AG04449 (cell line): Measurements from ENCODE around the gene LVRN.
"Not testable (repeated sequence)": the region's sequence is repeated elsewhere in the genome, so short reads cannot be mapped to it uniquely, and the experiment has no call there.

ENCODE experiments used
- CTCF ChIA-PET: fragments of 350-600 bp; formaldehyde crosslinking; extraction: SDS; loops from one replicate; lab custom pipeline; 2021; ENCODE audit warnings: antibody characterized with exemption; lab: Yijun Ruan, JAX
- POLR2A ChIA-PET: fragments of 400-600, 350-600 bp; formaldehyde crosslinking; extraction: SDS; loops from one replicate; lab custom pipeline; 2020; ENCODE audit warnings: antibody characterized with exemption, inconsistent platforms; lab: Yijun Ruan, JAX
- DNase-seq: peaks from one replicate; pipeline ENCODE4 v3.0.0-alpha.2; 2010; ENCODE audit warnings: low read depth, low spot score
- H3K4me3 ChIP-seq: 2 replicates; pipeline ENCODE4 v1.5.1; 2011; ENCODE audit warnings: low read depth, mild to moderate bottlenecking, control low read depth, low read length
- CTCF ChIP-seq: IDR thresholded peaks from one replicate; pipeline ENCODE4 v1.5.1; 2011; ENCODE audit warnings: mild to moderate bottlenecking, moderate library complexity, low read length, control low read depth, inconsistent platforms; ENCODE audit not compliant: insufficient read depth; ENCODE audit errors: missing control alignments

The LVRN gene

GRCh38 chr5:115962239-115962564, at the start of gene LVRN:
TSS of gene LVRN (plus strand) at chr5:115962475. CDS start at chr5:115962618, 143 bp downstream.
- DNase-seq: no peak
- ChIA-PET POLR2A (interaction anchor here (0.6 to 0.7 kb wide), 2 partner anchors 36 to 62 kb away, joined by 3 read pairs; no protein-coding TSS in a partner anchor), CTCF (interaction anchor here (1.3 to 3.4 kb wide), 4 partner anchors 10 to 123 kb away, joined by 3 to 11 read pairs (median 5); no protein-coding TSS in a partner anchor)
- TF ChIP-seq CTCF: no peak
- peak within 1 kb of the TSS; percentile 44 for H3K4me3 ChIP-seq

DNA sequence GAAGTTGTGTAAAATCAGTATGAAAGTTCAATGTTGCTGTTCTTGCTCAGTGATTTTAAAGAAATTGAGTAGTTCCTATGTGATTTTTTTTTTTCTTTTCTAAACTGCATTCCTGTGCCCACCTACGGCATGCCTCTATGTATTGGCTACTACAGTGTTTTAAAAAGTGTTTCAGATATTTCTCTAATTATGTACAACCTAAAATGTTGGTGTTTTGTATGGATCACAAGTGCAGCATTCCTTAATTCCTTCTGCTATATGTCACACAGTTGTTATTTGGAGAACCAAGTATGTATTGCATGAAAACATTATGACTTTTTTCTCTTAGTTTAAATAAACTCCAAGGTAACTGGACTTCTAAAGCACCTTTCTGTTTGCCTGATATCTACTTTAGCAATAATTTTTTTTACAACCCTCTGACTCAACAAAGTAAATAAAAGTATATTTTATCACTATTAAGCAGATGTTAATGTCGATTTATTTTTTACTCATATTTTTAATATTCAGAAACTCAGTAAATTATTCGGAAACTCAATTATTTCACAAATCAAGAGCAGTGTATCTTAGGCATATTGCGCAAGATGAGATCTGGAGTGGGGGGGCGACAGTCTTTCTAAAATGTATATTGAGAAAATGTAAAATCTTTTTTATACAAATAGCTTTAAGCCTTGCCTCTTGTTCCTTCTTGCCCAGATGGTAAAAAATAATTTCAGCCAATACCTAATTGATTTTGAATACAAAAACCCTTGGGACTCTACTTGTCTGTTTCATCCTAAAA, 48.5 kb upstream of the LVRN start:
- POLR2A ChIA-PET: interaction anchor here (0.6 kb wide), 1 partner anchor 635 kb away, joined by 4 read pairs; no protein-coding TSS in a partner anchor

GRCh38 chr5:115920171-115920725, 42.0 kb upstream of the LVRN start:
- DNase-seq: no peak
- CTCF ChIA-PET: interaction anchor here (1.1 kb wide), 1 partner anchor 9 kb away, joined by 3 read pairs; no protein-coding TSS in a partner anchor
- TF ChIP-seq CTCF: no peak
- H3K4me3 ChIP-seq: no peak overlapping the region
- POLR2A ChIA-PET: no interaction called here

More for the DNA sequence above, 48.5 kb upstream of the LVRN start:
- DNase-seq, H3K4me3 ChIP-seq: not testable (repeated sequence)
- CTCF ChIA-PET: interaction anchor here (1.0 kb wide), 1 partner anchor 154 kb away, joined by 4 read pairs; no protein-coding TSS in a partner anchor

- CTCF ChIA-PET, POLR2A ChIA-PET, DNase-seq: not testable (repeated sequence)
Observed at GRCh38 chr5:115928578-115929407, 33.5 kb upstream of the LVRN start.

DNA sequence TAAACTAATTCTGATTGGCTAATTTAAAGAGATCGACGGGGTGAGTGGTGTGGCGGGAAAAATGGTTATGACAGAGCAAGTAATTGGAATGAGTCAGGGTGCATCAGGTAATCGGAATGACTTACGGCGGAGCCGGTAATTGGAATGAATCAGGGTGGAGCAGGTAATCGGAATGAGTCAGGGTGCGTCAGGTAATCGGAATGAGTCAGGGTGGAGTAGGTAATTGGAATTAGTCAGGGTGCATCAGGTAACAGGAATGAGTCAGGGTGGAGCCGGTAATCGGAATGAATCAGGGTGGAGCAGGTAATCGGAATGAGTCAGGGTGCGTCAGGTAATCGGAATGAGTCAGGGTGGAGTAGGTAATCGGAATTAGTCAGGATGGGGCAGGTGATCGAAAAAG, 32.1 kb upstream of the LVRN start:
- DNase-seq, H3K4me3 ChIP-seq, POLR2A ChIA-PET, CTCF ChIA-PET: not testable (repeated sequence)

More at GRCh38 chr5:115928578-115929407, 33.5 kb upstream of the LVRN start:
- H3K4me3 ChIP-seq: not testable (repeated sequence)

DNA sequence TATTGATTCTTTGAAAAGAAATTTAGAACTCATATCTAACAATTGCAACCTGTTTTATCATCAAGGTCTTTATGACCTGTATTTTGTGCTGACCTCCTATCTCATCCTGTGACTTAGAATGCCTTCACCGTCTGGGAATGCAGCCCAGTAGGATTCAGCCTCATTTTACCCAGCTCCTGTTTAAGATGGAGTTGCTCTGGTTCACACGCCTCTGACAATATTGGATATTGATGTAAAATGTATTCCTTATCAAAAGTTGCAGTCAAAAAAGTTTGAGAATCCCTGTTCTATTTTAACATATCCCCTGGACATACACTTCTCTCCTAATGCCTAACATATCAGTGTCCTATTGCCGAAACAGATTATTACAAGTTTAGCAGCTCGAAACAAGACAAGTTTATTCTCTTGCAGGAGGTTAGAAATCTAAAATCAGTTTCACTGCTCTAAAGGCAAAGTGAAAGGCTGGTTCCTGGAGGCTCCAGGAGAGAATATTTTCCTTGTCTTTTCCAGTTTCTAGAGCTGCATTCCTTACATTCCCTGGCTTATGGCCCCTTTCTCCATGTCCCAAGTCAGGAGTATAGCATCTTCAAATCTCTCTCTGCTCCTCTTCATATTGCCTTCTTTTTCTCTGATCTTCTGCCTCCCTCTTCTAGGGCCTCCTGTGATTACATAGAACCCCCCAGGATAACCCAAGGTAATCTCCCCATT, 31.5 kb upstream of the LVRN start:
- ChIA-PET CTCF (no interaction called here), POLR2A (no interaction called here)
- H3K4me3 ChIP-seq: no peak overlapping the region
- DNase-seq: no peak
- no peak for TF ChIP-seq CTCF

DNA sequence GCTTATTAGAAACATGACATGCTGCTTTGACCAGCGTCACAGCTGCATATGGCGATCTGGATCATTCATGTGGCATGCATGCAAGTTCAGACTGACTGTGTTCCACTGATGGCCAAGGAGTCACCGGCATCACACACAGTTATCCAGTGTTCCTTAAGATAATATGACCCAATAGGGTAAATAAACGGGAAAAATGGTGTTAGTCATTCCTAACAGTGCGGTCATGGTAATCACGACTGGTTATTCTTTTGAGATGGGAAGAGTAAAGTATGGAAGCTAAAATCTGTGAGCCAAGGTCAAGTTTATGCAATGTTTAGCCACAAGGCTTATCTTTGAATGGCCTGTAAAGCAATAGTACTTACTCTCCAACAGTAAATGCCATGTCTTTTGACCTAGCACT, 29.3 kb upstream of the LVRN start:
- ChIA-PET POLR2A (no interaction called here), CTCF (no interaction called here)
- no peak for DNase-seq

More for the DNA sequence above, 29.3 kb upstream of the LVRN start:
- TF ChIP-seq CTCF: no peak
- no peak overlapping the region for H3K4me3 ChIP-seq
